ENCODE data around the gene ADCY9. TPM values are rescaled to one million over a fixed set of nuclear protein-coding genes. Genes with fewer than 3 reads are reported as not detected.

Gene ADCY9
- total RNA-seq, 1 donor from 2014 or later: 1.3 TPM

DNA sequence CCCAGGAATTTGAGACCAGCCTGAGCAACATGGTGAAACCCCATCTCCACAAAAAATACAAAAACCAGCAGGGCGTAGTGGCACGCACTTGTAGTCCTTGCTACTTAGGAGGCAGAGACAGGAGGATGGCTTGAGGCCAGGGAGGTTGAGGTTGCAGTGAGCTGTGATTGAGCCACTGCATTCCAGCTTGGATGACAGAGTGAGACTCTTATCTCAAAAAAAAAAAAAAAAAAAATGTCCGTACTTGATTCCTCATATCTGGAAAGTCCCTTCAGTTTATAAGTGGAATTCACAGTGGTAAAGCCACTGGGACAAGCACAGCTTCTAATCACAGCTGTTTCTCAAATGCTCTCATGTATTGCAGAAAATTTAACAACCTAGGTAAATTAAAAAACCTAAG lies 157.1 kb downstream of the ADCY9 start:
- H3K4me3 Mint-ChIP-seq: no peak overlapping the region
- peaks cover 30% of the 10 kb centered on the region for H3K27me3 Mint-ChIP-seq
- peaks cover 15% of the 10 kb centered on the region for H3K4me1 Mint-ChIP-seq
- no peak for ATAC-seq (ENCODE audit: low read depth)
- no peak for DNase-seq
- no peaks in the 10 kb centered on the region for H3K36me3 Mint-ChIP-seq (ENCODE audit: low read depth)
- ChIA-PET POLR2A (no interaction called here), CTCF (no interaction called here)
- no peak overlapping the region for H3K27ac Mint-ChIP-seq
- TF ChIP-seq, protein P1, sequence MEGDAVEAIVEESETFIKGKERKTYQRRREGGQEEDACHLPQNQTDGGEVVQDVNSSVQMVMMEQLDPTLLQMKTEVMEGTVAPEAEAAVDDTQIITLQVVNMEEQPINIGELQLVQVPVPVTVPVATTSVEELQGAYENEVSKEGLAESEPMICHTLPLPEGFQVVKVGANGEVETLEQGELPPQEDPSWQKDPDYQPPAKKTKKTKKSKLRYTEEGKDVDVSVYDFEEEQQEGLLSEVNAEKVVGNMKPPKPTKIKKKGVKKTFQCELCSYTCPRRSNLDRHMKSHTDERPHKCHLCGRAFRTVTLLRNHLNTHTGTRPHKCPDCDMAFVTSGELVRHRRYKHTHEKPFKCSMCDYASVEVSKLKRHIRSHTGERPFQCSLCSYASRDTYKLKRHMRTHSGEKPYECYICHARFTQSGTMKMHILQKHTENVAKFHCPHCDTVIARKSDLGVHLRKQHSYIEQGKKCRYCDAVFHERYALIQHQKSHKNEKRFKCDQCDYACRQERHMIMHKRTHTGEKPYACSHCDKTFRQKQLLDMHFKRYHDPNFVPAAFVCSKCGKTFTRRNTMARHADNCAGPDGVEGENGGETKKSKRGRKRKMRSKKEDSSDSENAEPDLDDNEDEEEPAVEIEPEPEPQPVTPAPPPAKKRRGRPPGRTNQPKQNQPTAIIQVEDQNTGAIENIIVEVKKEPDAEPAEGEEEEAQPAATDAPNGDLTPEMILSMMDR (IDR thresholded peaks at IDR 0.05): no peak
- intact Hi-C loops (cut with micrococcal nuclease): no loop called here
- H3K9me3 Mint-ChIP-seq: peaks cover 2% of the 10 kb centered on the region

DNA sequence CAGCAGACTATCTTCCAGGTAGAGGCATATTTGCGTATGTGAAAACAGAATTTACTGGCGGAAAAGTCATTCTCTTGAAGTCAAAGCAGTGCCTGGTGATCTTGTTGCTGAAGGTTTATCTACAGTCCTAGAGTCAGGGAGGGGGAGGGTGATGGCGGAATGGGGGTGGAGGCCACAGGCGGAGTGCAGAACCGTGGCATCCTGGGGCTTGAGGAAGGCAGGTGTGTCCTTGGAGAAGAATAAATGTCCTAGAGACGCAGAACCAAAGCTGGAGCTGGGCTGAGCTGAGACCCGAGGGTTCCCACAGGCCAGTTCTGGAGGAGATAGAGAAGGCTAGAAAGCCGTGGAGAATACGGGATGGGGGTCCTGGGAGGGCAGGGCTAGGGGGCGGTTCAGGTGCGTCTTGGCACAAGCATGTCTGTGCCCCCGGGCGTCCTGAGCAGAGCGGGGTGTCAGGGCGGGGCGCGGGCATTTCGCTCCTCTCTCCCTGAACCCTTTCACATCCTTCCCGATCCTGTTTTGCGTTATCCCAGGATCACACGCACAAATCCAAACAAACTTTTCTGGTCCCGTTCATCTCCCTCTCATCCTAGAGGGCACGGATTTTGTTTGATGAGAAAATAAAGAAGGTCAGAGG lies 158.8 kb downstream of the ADCY9 start:
- ChIA-PET CTCF (no interaction called here), POLR2A (no interaction called here)

DNA sequence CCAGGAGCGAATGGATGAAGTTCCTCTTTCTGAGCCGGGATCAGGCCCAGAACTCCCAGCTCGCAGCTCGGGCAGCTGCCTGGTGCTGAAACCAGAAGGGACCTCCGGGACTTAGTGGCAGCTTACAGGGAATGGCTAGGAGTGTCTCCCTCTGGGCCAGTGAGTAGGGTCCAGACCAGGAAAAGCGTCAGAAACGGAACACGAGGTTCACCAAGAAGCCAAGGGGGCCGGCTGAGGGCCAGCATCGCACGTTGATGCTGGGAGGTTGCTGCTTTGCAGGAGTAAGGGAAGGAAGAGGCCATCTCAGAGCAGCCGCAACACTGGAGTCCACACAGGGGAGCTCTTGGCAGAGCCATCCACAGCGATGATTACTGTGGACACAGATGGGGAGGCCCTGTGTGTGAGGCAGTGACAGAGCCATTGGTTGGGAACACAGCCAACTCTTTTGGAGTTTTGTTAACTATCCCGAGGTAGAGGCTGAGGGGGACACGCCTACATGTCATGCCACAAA lies 161.8 kb downstream of the ADCY9 start:
- H3K4me3 Mint-ChIP-seq: no peak overlapping the region
- ChIA-PET POLR2A (no interaction called here), CTCF (no interaction called here)
- H3K9me3 Mint-ChIP-seq: no peaks in the 10 kb centered on the region
- H3K27me3 Mint-ChIP-seq: peaks cover 43% of the 10 kb centered on the region
- DNase-seq (no peak), ATAC-seq (ENCODE audit: low read depth) (no peak)
- TF ChIP-seq, protein P1 (IDR thresholded peaks at IDR 0.05): no peak
- intact Hi-C loops (cut with micrococcal nuclease): no loop called here
- no peaks in the 10 kb centered on the region for H3K36me3 Mint-ChIP-seq (ENCODE audit: low read depth)
- H3K4me1 Mint-ChIP-seq: no peaks in the 10 kb centered on the region
- H3K27ac Mint-ChIP-seq: no peak overlapping the region

More for the DNA sequence above, 158.8 kb downstream of the ADCY9 start:
- H3K27me3 Mint-ChIP-seq: peaks cover 32% of the 10 kb centered on the region
- intact Hi-C loops (cut with micrococcal nuclease): no loop called here
- TF ChIP-seq, protein P1 (IDR thresholded peaks at IDR 0.05): no peak
- DNase-seq: no peak
- H3K9me3 Mint-ChIP-seq: no peaks in the 10 kb centered on the region
- ATAC-seq (ENCODE audit: low read depth): no peak
- no peak overlapping the region for H3K4me3 Mint-ChIP-seq
- peaks cover 4% of the 10 kb centered on the region for H3K4me1 Mint-ChIP-seq
- no peak overlapping the region for H3K27ac Mint-ChIP-seq
- no peaks in the 10 kb centered on the region for H3K36me3 Mint-ChIP-seq (ENCODE audit: low read depth)

DNA sequence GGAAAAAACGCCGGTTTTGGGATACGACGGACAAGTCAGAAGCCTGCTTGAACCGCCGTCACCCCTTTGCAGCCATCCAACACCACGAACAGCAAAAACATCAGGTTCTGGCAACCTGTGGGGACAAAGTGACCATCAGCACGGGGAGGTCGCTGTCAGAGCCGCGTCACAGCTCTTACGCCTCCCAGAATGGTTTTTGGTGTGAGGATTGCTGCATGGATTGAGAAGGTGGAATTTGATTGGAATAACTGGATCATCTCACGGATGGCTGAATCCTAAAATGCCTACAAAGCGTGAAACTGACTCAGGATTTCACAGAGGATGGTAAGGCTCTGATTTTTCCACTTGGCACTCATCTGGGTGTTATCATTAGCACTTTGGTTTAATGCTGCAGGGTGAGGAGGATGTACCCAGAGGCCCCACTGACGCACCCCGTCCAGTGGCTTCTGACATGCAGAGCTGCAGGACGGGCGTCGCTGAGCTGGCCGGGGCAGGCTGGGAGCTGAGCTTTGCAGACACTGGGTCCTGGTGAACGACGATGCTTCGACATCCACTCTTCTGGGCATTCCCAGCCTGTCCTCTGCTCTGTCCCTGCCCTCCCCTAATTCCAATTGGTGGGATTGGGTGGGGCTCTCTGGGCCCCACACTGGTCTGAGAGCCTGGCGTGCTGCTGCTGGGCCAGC lies 162.4 kb downstream of the ADCY9 start:
- Mint-ChIP-seq H3K4me1 (no peaks in the 10 kb centered on the region), H3K27ac (no peak overlapping the region), H3K4me3 (no peak overlapping the region), H3K27me3 (peaks cover 41% of the 10 kb centered on the region), H3K36me3 (ENCODE audit: low read depth) (no peaks in the 10 kb centered on the region), H3K9me3 (no peaks in the 10 kb centered on the region)
- DNase-seq (no peak), ATAC-seq (ENCODE audit: low read depth) (no peak)
- TF ChIP-seq, protein P1 (IDR thresholded peaks at IDR 0.05): no peak
- intact Hi-C loops (cut with micrococcal nuclease): no loop called here
- CTCF ChIA-PET: no interaction called here
- POLR2A ChIA-PET: no interaction called here

DNA sequence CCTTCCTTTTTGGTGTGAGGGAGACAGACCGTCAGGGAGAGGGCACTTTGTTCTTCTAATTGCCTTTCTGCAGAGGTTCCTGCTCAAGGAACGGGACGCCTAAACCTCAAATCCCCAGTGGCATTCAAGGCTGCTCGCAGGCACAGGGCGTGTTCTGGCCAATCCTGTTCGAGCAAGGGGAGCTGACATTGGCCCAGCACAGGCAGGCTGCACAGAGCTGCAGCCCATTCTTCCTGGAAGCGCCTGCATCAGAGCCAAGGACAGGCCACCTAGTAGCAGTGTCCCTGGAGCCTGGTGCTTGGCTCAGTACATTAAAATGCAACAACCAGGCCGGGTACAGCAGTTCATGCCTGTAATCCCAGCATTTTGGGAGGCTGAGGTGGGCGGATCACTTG lies 163.5 kb downstream of the ADCY9 start:
- Mint-ChIP-seq H3K4me3 (no peak overlapping the region), H3K36me3 (ENCODE audit: low read depth) (no peaks in the 10 kb centered on the region), H3K4me1 (no peaks in the 10 kb centered on the region), H3K27ac (no peak overlapping the region), H3K27me3 (peaks cover 50% of the 10 kb centered on the region), H3K9me3 (no peaks in the 10 kb centered on the region)
- CTCF ChIA-PET: no interaction called here
- intact Hi-C loops (cut with micrococcal nuclease): no loop called here
- POLR2A ChIA-PET: no interaction called here
- ATAC-seq (ENCODE audit: low read depth): no peak
- no peak for DNase-seq
- TF ChIP-seq, protein P1 (IDR thresholded peaks at IDR 0.05): no peak

Measured in activated B cell treated with CpG ODN at 0.5 μM for 24 hours (primary cell).